ENCODE measurements around the gene DDX41. TPM values are rescaled to one million over a fixed set of nuclear protein-coding genes. Genes with fewer than 3 reads are reported as not detected.
A peak's percentile ranks its signal among the peaks of the same experiment; 100 is the strongest.

DDX41 gene
- total and polyA plus RNA-seq, 10 of the 15 experiments (the other 5 are each of a cell fraction or from before 2014, with no cell fraction given), result 32.7 to 215 (median 93.6) TPM

DNA sequence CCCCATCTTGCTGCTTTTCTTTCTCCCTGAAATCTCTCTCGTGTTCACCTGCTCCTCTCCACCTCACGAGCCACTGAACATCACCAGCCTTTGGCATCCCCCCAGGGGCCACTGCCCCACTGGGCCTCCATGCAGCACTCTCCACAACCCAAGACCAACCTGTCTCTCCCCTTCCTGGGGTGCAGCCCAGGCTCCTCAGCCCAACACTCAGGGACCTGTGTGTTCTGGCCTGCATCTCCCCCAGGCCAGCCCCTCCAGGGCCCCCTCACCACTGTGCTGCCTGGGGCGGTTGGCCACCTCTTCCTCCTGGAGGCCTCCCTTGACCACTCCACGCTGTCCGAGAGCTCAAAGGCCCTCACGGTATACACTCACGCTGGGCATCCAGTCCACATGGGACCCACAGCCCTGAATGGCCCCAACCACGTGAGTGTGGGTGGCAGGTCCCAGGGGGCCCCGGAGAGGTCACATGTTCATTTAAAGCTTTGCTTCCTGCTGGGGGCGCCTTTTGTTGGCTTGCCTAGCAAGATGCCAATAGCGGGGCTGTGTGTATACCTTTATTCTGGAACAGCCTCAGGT lies 6.7 kb downstream of the DDX41 start (continued):
- TF ChIP-seq MEF2A (IDR thresholded peaks at IDR 0.05; ENCODE audit: insufficient read depth, low read depth, low read length) (0 out of 2 replicates have a peak, but pooled peaks have one; percentile 12), YBX1 (IDR thresholded peaks at IDR 0.05) (no peak), CREM (IDR thresholded peaks at IDR 0.05; ENCODE audit: low read depth) (peak; percentile 30; the same call in 1 of the 2 replicates), IRF4 (IDR thresholded peaks at IDR 0.05; ENCODE audit: low read depth, low read length) (no peak), ZBED1 (IDR thresholded peaks at IDR 0.05; ENCODE audit: borderline replicate concordance) (peak; percentile 23; the same call in 1 of the 2 replicates), BCL11A (IDR thresholded peaks at IDR 0.05; ENCODE audit: low read depth, low read length) (0 out of 2 replicates have a peak, but pooled peaks have one; percentile 2), SMARCA5 (IDR thresholded peaks at IDR 0.05) (peak; percentile 35; the same call in 1 of the 2 replicates), CBFB (IDR thresholded peaks at IDR 0.05; ENCODE audit: low read depth) (0 out of 2 replicates have a peak, but pooled peaks have one; percentile 17), MTA2 (IDR thresholded peaks at IDR 0.05; ENCODE audit: low read depth) (peak; percentile 9; the same call in 1 of the 2 replicates), ZBTB4 (CRISPR knock-in tag; IDR thresholded peaks at IDR 0.05) (0 out of 2 replicates have a peak, but pooled peaks have one; percentile 60), ZNF24 (IDR thresholded peaks at IDR 0.05) (no peak), ETV6 (conservative IDR thresholded peaks at IDR 0.05 in 1 of 2, IDR thresholded peaks at IDR 0.05 in 1 of 2; ENCODE audit: borderline replicate concordance in 1 of 2, low read depth in 1 of 2) (0 out of 4 replicates have a peak, but pooled peaks of 1 of the 2 experiments have one; percentile 17), CHD2 (IDR thresholded peaks at IDR 0.05; ENCODE audit: borderline replicate concordance, low read depth, low read length) (peak; percentile 48; the same call in 1 of the 2 replicates), BHLHE40 (IDR thresholded peaks at IDR 0.05; ENCODE audit: borderline replicate concordance in 1 of 2, low read depth in 2 of 2, low read length in 1 of 2) (peak; percentile 86 to 88), MEF2B (IDR thresholded peaks at IDR 0.05; ENCODE audit: partially characterized antibody, poor library complexity, severe bottlenecking) (peak; percentile 99), MXI1 (IDR thresholded peaks at IDR 0.05; ENCODE audit: low read depth, low read length) (peak; percentile 92), YY1 (IDR thresholded peaks at IDR 0.05; ENCODE audit: low read depth, low read length) (peak; percentile 16; the same call in 1 of the 2 replicates), BACH1 (IDR thresholded peaks at IDR 0.05; ENCODE audit: borderline replicate concordance) (peak; percentile 43; the same call in 1 of the 2 replicates), NFIC (IDR thresholded peaks at IDR 0.05; ENCODE audit: low read depth, low read length) (no peak), TAF1 (IDR thresholded peaks at IDR 0.05; ENCODE audit: borderline replicate concordance, low read depth, low read length) (peak; percentile 39; the same call in 1 of the 2 replicates)
- TF ChIP-seq, protein P1, sequence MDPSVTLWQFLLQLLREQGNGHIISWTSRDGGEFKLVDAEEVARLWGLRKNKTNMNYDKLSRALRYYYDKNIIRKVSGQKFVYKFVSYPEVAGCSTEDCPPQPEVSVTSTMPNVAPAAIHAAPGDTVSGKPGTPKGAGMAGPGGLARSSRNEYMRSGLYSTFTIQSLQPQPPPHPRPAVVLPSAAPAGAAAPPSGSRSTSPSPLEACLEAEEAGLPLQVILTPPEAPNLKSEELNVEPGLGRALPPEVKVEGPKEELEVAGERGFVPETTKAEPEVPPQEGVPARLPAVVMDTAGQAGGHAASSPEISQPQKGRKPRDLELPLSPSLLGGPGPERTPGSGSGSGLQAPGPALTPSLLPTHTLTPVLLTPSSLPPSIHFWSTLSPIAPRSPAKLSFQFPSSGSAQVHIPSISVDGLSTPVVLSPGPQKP (IDR thresholded peaks at IDR 0.05; ENCODE audit: low read depth, low read length), result no peak
- TF ChIP-seq, protein P2, sequence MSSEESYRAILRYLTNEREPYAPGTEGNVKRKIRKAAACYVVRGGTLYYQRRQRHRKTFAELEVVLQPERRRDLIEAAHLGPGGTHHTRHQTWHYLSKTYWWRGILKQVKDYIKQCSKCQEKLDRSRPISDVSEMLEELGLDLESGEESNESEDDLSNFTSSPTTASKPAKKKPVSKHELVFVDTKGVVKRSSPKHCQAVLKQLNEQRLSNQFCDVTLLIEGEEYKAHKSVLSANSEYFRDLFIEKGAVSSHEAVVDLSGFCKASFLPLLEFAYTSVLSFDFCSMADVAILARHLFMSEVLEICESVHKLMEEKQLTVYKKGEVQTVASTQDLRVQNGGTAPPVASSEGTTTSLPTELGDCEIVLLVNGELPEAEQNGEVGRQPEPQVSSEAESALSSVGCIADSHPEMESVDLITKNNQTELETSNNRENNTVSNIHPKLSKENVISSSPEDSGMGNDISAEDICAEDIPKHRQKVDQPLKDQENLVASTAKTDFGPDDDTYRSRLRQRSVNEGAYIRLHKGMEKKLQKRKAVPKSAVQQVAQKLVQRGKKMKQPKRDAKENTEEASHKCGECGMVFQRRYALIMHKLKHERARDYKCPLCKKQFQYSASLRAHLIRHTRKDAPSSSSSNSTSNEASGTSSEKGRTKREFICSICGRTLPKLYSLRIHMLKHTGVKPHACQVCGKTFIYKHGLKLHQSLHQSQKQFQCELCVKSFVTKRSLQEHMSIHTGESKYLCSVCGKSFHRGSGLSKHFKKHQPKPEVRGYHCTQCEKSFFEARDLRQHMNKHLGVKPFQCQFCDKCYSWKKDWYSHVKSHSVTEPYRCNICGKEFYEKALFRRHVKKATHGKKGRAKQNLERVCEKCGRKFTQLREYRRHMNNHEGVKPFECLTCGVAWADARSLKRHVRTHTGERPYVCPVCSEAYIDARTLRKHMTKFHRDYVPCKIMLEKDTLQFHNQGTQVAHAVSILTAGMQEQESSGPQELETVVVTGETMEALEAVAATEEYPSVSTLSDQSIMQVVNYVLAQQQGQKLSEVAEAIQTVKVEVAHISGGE (CRISPR knock-in tag; IDR thresholded peaks at IDR 0.05), result no peak

Measured in GM12878 (cell line).